GM18951 (cell line): ENCODE data around the gene UBE2F.

Experiments used
- POLR2A ChIP-seq: IDR thresholded peaks from 4 replicates; pipeline ENCODE4 v1.6.1; 2011; ENCODE audit warnings: mild to moderate bottlenecking; ENCODE audit not compliant: insufficient read length, insufficient read depth; ENCODE audit errors: extremely low read depth
- in situ Hi-C: fragments of 300-500 bp; cut with MboI; formaldehyde crosslinking; loops from one replicate; pipeline ENCODE4 v1.12.0; 2022; ENCODE audit warnings: low sequenced_read_pairs, mixed read lengths, inconsistent platforms; ENCODE audit not compliant: unreplicated experiment

The UBE2F gene

GRCh38 chr2:237966565-237967462 is at the start of gene UBE2F:
Gene UBE2F, plus strand, starts transcription at chr2:237967014. Its CDS starts 6,094 bp downstream, at chr2:237973108.
- in situ Hi-C loops = no loop called here
- peak; percentile 76 for TF ChIP-seq POLR2A

GRCh38 chr2:237917696-237918374 is 49.0 kb upstream of the UBE2F start:
- TF ChIP-seq POLR2A = no peak
- in situ Hi-C loops = no loop called here

- in situ Hi-C loops = no loop called here
Measured at GRCh38 chr2:237919593-237919992, 47.2 kb upstream of the UBE2F start.

GRCh38 chr2:237920673-237921072 is 46.1 kb upstream of the UBE2F start:
- no peak for TF ChIP-seq POLR2A
- in situ Hi-C loops = no loop called here

More at GRCh38 chr2:237919593-237919992, 47.2 kb upstream of the UBE2F start:
- TF ChIP-seq POLR2A = no peak

- in situ Hi-C loops = no loop called here
- TF ChIP-seq POLR2A = no peak
Measured at GRCh38 chr2:237921967-237922492, 44.8 kb upstream of the UBE2F start.

GRCh38 chr2:237922641-237923361 is 44.0 kb upstream of the UBE2F start:
- TF ChIP-seq POLR2A = no peak
- in situ Hi-C loops = no loop called here

GRCh38 chr2:237923481-237924163 is 43.2 kb upstream of the UBE2F start:
- no peak for TF ChIP-seq POLR2A
- in situ Hi-C loops = no loop called here

- TF ChIP-seq POLR2A = no peak
- in situ Hi-C loops = no loop called here
Measured at GRCh38 chr2:237924164-237924534, 42.7 kb upstream of the UBE2F start.

GRCh38 chr2:237927135-237927534 is 39.7 kb upstream of the UBE2F start:
- in situ Hi-C loops = no loop called here
- TF ChIP-seq POLR2A = no peak

GRCh38 chr2:237927986-237928385 is 38.8 kb upstream of the UBE2F start:
- in situ Hi-C loops = no loop called here
- no peak for TF ChIP-seq POLR2A

GRCh38 chr2:237929979-237930378 is 36.8 kb upstream of the UBE2F start:
- in situ Hi-C loops = no loop called here
- no peak for TF ChIP-seq POLR2A

- no peak for TF ChIP-seq POLR2A
- in situ Hi-C loops = no loop called here
Measured at GRCh38 chr2:237931205-237931721, 35.6 kb upstream of the UBE2F start.

GRCh38 chr2:237932731-237933131 is 34.1 kb upstream of the UBE2F start:
- no peak for TF ChIP-seq POLR2A
- in situ Hi-C loops = no loop called here

- no peak for TF ChIP-seq POLR2A
- in situ Hi-C loops = no loop called here
Measured at GRCh38 chr2:237934186-237934585, 32.6 kb upstream of the UBE2F start.
